Measurements from ENCODE around the gene TIMM21.
A peak's percentile ranks its signal among the peaks of the same experiment; 100 is the strongest.

TIMM21 gene

DNA sequence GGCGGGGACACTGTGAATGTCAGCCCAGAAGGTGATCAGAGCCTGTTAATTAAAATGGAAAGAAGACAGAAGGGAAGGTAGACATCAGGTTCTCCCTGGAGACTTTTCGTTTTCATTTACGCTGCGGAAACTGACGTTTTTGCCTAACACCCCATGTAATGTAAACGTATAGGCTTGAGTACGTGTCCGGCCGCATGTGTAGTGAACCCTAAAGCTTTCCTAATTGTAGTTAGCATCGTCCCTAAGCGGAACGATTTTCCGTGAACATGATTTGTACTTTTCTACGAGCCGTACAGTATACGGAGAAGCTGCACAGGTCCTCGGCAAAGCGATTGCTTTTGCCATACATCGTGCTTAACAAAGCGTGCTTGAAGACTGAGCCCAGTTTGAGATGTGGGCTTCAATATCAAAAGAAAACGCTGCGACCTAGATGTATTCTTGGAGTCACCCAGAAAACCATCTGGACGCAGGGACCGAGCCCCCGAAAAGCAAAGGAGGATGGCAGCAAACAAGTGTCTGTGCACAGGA, 284 bp downstream of the TIMM21 start:
- no peak for DNase-seq

- DNase-seq, result no peak
Observed at GRCh38 chr18:74149878-74150277, 1.6 kb downstream of the TIMM21 start.

DNA sequence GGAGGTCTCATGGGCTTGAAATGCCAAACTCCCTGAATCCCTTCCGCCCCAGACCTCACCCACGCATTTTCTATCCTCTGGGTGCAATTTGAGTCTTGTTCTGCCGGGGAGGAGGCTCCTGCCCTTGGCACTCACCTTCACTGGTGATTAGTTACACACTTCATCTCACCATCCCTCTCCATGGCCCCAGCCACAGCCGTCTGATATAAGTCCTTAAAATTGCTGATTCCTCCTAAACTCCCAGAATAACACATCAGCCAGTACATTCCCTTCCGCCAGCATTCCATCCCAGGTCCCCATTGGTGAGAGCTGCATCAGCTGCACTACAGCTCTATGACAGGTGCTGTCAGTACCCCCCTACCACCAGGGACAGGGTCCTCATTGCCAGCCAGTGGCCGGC, 3.9 kb downstream of the TIMM21 start:
- DNase-seq, result no peak

DNA sequence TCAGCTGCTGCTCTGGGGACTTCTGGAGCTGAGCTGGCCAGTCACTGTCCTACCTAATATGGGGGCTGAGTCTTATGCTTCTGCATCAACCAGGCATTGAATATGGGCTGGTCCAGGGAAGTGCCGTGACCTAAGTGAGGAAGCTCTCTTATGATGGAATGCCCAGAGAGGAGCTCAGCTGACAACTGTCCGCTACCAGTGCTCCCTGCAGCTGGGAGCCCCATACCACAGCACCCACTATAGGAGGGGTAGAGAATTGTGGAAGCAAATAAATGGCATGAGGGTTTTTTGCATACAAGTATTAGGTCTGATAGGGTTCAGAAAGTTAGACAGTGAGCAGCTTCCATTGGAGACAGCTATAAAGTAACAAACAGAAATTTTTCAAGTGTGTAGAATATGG, 4.5 kb downstream of the TIMM21 start:
- DNase-seq, result no peak

DNA sequence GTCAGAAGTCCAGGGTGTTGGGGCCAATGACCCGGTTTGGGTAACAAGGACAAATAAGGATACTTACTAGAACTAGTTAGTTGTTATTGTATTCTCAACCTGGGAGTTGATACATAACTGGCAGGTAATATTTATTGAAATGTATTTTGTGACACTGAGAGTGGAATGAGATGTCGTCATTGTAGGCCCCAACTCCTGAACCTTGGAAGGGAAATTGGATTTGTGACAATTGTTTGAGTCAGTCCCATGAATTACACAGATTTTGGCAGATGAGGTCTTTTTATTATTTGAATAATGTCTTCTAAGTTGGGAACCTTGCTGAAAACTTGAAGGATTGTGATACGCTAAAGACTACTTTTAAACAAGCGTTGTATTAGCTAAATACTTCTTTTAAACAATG, 5.1 kb downstream of the TIMM21 start:
- DNase-seq, result no peak

- DNase-seq, result no peak
Observed at GRCh38 chr18:74153793-74154192, 5.5 kb downstream of the TIMM21 start.

DNA sequence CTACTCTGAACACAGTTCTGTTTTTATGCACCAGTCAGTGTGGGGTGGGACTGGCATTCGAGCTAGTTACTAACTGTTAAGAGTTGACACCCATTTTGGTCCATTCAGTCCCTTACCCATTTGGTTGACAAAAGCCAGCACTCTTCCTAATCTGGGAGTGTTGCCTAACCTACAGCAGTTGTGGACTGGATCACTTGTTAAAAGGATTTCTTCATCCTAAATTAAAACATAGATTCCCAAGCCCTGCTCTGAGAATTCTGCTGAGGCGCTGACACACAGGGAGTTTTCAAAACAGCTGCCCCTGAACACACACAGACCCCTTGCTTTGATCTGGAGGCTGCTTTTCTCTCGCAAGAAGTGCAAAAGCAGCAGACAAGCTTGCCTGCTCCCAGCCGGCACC, 6.4 kb downstream of the TIMM21 start:
- no peak for DNase-seq

- DNase-seq, result no peak
Observed at GRCh38 chr18:74155276-74155675, 7.0 kb downstream of the TIMM21 start.

DNA sequence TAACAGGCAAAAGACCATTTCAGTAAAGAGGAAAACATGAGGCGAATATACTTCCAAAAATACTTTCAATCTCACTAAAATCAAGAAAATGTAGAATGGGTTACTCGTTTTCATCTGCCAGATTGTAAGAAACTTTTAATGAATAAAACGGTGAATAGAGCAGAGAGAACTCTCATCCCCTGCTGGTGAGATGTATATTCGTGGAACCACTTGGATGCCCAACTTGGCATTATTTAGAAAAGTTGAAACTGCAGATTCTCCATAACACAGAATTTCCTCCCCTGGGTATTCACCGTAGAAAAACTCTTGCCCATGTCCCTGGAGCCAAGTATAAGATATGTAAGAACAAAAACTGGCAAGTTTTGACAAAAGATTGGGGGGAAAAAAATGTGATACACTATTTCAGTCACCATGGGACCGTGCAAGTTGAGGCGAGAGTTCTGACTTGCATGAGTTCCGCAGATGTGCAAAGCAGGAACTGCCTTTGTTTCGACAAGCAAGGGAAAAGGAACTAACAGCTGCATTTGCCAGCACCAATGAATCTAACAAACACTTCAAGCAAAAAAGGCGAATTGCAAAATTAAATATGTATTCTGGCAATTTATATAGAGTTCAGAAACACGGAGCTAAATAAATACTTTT, 14.8 kb downstream of the TIMM21 start:
- DNase-seq, result no peak

DNA sequence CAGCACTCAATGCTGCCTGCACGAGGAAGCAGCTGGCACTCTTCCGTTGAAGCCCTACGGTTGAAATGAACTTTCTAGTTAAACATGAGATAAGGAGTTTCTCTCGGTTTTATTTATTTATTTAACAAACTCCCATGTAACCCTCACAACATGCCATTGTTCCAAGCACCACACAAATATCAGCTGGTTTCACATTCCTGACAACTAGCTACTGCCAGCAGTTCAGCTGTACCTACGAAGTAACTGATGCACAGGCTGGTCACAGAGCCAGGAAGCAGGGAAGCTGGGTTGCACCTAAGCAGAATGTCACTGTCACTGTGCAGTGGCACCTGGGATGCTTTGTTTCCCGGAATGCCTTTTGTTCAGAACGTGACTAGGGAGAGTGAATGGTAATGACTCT, 18.1 kb downstream of the TIMM21 start:
- DNase-seq, result no peak

GRCh38 chr18:74171910-74172606, 23.7 kb downstream of the TIMM21 start:
- DNase-seq, result no peak

DNA sequence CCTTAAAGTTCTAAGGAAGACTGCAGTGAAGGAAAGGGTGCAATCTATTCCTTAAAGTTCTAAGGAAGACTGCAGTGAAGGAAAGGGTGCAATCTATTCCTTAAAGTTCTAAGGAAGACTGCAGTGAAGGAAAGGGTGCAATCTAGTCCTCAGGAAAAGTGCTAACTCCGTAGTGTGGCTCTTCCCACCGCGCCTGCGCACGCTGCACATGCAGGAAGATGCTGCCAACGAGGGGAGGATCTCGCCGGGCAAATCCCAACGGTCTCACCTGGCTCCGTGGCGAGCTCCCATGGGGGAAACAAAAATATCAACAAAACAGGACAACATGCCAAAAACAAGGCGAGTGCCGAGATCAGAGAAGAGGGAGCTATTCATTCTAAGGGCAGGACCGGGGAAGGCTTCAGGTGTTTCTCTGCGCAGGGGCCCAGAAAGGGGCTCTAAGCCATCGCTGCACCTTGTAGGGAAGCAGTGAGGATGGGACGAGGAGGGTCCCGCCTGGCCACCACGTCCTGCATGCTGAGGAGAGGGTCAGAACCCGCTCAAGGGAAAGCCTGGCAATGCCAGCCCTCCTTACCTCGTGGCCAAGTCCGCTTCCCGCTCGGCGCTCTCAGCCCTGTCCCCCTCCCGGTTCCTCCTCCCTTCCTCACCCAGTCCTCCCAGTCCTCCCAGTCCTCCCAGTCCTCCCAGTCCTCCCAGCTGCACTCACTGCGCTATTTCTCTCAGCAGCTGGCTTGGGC, 24.5 kb downstream of the TIMM21 start:
- DNase-seq, result no peak

- no peak for DNase-seq
Observed at GRCh38 chr18:74173434-74173750, 25.1 kb downstream of the TIMM21 start.

- no peak for DNase-seq
Observed at GRCh38 chr18:74175658-74176057, 27.3 kb downstream of the TIMM21 start.

DNA sequence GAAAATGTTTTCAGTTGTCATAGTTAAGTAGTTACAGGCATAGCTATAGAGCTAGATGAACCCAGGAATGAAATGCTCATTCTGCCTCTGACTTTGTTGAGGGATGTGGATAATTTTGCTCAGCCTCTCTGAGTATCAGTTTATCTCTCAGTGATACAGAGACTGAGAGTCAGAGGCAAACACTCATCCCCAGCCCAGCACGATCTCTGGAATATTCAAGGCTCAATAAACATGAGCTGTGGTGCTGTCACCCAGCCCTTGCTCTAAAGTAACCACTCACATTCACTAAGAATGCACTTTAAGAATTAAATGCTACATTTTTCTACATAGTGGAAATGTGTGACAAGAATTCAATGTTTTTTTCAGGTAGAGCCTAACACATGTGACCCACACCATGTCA, 30.6 kb downstream of the TIMM21 start:
- no peak for DNase-seq

DNA sequence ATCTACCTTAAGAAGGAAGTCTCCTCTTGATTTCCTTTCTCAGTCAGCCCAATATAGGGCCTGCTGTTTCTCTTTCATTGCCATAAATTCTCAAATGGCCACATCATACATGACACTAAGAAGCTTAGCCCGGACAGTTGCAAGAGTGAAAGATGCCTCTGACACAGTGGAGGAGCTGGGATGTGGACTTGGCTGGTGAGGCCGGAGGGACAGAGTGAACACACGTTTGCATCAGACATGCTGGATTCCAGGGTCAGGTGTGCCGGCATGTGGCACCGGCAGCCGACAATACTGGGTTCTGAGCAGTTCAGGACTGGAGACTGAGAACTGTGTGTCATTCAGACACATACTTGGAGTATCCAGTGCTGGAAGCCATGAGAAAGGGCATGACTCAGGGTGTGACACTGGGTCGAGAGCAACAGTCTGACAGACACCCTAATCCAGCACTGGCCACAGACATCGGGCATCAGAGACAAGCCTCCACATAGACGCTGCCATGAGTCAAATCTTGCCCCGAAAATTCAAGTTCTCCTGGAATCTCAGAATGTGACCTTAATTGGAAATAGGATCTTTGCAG, 31.4 kb downstream of the TIMM21 start:
- DNase-seq, result no peak

DNA sequence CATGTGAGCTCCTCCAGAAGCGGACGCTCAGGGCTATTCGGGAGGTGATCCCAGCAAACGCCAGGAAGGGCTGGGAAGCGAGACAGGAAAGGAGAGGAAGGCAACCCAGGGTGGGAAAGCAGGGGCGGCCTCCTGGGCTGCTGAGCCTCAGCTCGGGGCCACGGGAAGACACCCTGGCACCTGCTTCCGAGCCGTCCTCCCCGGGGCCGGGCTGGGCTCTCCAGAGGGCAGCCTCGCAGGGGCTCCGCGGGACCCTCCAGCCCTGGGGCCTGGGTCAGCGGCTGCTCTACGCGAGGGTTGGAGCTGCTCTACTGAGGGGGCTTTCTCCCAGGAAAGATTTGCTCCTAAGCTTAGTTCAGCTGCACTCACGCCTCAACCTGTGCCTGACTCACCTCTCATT, 34.0 kb downstream of the TIMM21 start:
- DNase-seq, result no peak

DNA sequence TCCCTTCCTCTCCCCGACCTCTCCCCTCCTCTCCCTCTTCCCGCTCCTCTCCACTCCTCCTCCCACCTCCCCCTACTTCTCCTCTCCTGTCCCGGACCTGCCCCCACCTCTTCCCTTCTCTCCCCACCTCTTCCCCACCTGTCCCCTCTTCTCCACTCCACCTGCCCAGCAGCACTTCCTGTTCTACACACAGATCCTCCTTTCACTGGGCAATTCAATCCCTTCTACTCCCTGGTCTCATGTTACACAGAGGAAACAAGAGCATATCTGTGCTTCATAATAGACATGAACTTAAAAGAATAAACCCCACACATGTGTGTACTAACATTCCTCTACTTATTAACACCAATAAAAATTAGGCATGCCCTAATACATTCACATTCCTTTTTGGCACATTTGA, 34.8 kb downstream of the TIMM21 start:
- peak; percentile 9 for DNase-seq

DNA sequence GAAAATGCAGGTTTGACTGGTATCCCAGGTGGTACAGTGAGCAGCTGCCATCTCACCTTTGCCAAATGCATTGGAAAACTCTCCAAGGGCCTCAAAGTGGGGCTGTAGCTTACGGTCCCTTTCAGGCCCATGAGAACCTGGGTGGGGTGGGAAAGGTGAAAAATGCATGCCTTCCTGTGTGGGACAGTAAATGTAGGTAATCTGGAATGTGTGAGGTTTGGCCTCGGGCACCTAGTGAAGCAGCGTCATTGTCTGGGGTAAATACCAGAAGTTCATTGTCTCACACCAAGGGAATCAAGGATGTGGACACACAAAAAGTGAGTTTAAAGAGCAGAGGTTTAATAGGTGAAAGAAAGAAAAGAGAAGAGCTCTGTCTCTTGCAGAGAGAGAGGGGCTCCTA, 36.6 kb downstream of the TIMM21 start:
- no peak for DNase-seq

DNA sequence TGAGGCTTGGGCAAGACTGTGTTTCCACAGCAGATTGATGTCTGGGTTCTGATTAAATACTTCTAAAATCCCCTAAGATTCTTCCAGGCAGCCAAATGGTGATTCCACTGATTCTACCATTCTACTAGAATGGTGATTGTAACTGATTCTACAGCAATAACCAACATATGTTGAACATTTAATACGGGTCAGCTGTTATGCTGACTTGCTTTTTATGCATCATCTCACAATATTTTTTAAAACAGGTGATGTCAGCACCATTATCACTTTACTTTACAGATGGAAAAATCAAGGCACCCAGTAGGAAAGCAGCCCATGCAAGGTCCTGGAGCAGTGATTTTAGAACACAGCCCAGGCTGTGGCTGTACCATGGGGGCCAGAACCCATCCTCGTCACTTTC, 37.5 kb downstream of the TIMM21 start:
- no peak for DNase-seq

GRCh38 chr18:74186661-74187060, 38.3 kb downstream of the TIMM21 start:
- DNase-seq, result no peak

- DNase-seq, result no peak
Observed at GRCh38 chr18:74190086-74190485, 41.8 kb downstream of the TIMM21 start.

GRCh38 chr18:74191577-74191976, 43.3 kb downstream of the TIMM21 start:
- no peak for DNase-seq

DNA sequence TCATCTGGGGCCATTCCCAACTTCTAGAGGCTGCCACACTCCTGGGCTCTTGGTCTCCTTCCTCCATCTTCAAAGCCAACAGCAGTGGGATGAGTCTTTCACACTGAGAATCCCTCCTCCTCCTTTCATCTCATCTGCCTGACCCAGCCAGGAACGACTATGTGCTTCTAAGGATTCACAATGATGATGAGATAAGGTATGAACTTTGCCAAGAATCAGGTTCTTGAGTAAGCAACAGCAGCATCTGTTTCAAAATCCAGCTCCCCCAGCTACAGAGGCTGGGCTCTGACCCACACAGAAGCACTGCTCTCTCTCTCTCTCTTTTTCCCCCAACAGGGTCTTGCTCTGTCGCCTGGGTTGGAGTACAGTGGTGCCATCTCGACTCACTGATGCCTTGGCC, 46.4 kb downstream of the TIMM21 start:
- DNase-seq, result no peak
